GM11168 (cell line): ENCODE results near the gene ERC2.

Experiments used
- in situ Hi-C: fragments of 300-500 bp; cut with MboI; formaldehyde crosslinking; loops from one replicate; pipeline ENCODE4 v1.12.0; 2022; ENCODE audit warnings: low sequenced_read_pairs; ENCODE audit not compliant: unreplicated experiment

ERC2 gene

GRCh38 chr3:55467099-55467498 lies 1001.2 kb downstream of the ERC2 start:
- in situ Hi-C loops, result no loop called here

GRCh38 chr3:55466526-55466925 lies 1001.7 kb downstream of the ERC2 start:
- in situ Hi-C loops, result no loop called here

- in situ Hi-C loops, result no loop called here
Observed at GRCh38 chr3:55461896-55462295, 1006.4 kb downstream of the ERC2 start.

GRCh38 chr3:55459838-55460237 lies 1008.4 kb downstream of the ERC2 start:
- in situ Hi-C loops, result no loop called here
